Measurements from ENCODE around the gene SLC26A6.

SLC26A6 gene, protein sequence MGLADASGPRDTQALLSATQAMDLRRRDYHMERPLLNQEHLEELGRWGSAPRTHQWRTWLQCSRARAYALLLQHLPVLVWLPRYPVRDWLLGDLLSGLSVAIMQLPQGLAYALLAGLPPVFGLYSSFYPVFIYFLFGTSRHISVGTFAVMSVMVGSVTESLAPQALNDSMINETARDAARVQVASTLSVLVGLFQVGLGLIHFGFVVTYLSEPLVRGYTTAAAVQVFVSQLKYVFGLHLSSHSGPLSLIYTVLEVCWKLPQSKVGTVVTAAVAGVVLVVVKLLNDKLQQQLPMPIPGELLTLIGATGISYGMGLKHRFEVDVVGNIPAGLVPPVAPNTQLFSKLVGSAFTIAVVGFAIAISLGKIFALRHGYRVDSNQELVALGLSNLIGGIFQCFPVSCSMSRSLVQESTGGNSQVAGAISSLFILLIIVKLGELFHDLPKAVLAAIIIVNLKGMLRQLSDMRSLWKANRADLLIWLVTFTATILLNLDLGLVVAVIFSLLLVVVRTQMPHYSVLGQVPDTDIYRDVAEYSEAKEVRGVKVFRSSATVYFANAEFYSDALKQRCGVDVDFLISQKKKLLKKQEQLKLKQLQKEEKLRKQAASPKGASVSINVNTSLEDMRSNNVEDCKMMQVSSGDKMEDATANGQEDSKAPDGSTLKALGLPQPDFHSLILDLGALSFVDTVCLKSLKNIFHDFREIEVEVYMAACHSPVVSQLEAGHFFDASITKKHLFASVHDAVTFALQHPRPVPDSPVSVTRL

GRCh38 chr3:48635222-48636021 is at the start of gene SLC26A6:
SLC26A6 (minus strand) TSS chr3:48635461; CDS start chr3:48635393, 68 bp downstream.
- DNase-seq: peak; percentile 98

DNA sequence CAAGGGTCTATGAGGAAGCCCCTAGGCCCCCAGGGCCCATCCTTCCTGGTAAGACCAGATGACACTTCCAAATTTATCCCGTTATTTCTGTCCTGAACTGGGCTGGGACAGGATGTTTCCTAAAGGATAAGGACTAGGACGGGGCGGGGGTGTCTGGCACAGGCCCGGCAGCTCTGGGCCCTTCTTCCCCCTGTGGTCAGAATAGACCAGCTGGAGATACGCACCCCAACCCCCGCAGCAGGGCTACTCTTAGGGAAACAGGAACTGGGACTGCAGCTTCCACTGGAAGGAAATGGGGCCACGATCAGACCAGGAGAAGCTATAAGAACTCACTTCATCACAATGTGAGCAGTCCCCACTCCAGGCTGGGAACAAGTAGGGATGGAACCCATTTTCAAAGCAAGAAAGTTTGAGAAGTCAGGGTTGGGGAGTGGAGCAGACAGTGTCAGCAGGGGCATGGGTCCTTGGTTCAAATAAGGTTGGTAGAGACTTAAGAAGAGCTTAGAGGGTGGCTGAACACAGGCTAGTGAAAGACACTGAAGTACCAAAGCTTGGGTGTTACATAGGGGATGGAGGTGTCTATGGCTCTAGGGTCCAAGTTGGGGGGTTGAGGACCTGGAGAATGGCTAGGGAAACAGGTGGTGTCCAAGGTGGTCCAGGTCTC is 49.4 kb upstream of the SLC26A6 start:
- DNase-seq: no peak

DNA sequence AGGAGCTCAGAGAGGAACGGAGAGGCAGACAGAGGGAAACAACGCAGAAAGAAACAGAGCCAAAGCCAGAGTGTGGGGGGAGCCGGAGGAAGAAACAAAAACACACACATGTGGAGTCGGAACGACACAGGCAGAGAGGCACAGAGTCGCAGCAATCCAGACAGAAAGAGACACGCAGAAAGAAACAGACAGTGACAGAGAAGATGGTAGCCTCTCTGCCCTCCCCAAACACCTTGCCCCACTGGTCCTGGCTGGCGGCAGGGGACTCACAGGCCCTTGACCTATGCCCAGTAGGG is 48.7 kb upstream of the SLC26A6 start:
- no peak for DNase-seq

DNA sequence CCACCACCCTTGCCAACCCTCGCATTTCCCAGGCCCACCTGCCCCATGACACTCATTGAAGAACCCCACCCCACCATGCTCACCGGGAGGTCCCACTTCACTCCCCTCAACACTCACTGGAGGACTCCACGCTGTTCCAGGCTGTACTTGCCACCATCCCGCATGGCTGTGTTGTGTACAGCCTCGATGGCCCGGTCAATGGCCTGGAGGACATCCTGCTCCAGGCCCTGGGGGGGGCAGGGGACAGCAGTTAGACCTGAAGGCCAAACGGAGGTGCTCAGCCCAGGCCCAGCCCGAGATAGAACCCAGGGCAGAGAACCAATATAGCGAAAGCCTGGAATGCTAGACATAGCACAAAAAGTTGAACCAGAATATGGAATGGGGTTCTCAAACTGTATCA is 47.5 kb upstream of the SLC26A6 start:
- no peak for DNase-seq

- DNase-seq: no peak
These were observed 46.8 kb upstream of the SLC26A6 start for GRCh38 chr3:48681974-48682610.

GRCh38 chr3:48681541-48681880 is 46.2 kb upstream of the SLC26A6 start:
- DNase-seq: no peak

DNA sequence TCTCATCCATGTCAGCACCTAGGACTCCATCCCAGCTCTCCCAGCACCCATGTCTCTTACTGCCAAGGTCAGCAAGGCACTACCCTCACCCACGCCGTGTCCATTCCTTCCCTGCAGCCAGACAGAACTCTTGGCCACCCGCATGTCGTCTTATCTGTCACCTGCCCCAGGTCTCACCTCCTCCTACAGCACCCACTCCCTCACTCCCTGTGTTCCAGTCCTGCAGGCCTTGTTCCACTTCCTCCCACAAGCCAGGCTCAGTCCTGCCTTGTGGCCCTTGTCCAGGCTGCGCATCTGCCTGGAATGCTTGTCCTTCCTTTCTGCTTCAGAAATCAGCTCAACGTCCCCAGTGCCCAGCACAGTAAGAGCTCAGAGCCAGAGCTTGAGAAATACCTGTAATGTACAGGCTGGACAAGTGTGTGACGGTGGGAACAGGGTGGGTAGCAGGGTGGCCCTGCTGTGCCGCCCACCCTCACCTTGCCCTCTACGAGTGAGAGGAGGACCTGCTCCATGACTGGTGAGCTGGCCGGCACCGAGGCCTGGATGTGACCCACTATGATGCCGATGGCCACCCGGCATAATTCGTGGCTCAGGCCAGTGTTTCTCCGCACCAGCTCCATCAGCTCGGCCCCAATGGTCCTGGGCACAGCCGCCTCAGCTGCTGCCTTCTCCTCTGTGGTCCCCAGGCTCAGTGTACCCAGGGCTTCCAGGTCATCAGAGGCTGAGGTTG is 45.7 kb upstream of the SLC26A6 start:
- DNase-seq: no peak

- DNase-seq: no peak
These were observed 44.4 kb upstream of the SLC26A6 start for GRCh38 chr3:48679411-48680391.

GRCh38 chr3:48678566-48679380 is 43.5 kb upstream of the SLC26A6 start:
- no peak for DNase-seq

- no peak for DNase-seq
These were observed 42.8 kb upstream of the SLC26A6 start for GRCh38 chr3:48678056-48678455.

GRCh38 chr3:48674505-48674904 is 39.2 kb upstream of the SLC26A6 start:
- no peak for DNase-seq

DNA sequence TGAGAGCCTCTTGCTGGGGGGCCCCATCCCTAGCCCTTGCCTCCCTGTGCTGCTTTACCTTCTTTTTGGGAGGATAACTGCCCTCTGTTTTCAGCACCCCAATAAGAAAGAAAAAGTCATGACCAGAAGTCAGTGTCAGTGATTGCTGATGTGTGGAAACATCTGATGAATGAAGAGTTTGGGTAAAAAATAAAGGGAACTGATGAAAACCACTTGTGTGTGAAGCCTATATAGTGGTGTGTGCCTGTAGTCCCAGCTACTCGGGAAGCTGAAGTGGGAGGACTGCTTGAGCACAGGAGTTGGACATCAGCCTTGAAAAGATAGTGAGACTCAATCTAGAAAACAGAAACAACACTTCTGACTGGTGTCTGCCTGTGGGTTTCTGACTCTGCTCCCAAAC is 37.3 kb upstream of the SLC26A6 start:
- no peak for DNase-seq

DNA sequence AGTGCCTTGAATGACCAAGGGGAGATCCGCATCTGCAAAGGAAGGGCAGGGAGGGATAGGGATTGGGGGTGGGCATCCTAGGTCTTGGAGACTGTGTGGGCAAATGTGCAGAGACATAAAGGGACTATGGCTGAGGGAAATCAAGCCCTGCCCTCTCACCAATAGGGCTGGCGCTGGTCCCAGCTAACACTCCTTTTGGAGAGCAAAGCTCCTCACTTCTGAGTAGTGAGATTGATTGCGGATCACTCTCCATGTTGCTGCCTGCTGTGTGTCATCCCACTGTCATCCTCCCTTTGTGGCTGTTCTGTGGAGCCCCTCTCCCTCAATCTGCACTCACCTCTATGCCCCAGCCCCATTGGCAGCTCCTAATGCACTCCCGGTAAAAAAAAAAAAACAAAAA is 29.7 kb upstream of the SLC26A6 start:
- no peak for DNase-seq

GRCh38 chr3:48664313-48664644 is 29.0 kb upstream of the SLC26A6 start:
- DNase-seq: no peak

- DNase-seq: peak; percentile 96
These were observed 28.4 kb upstream of the SLC26A6 start for GRCh38 chr3:48663489-48664312.

DNA sequence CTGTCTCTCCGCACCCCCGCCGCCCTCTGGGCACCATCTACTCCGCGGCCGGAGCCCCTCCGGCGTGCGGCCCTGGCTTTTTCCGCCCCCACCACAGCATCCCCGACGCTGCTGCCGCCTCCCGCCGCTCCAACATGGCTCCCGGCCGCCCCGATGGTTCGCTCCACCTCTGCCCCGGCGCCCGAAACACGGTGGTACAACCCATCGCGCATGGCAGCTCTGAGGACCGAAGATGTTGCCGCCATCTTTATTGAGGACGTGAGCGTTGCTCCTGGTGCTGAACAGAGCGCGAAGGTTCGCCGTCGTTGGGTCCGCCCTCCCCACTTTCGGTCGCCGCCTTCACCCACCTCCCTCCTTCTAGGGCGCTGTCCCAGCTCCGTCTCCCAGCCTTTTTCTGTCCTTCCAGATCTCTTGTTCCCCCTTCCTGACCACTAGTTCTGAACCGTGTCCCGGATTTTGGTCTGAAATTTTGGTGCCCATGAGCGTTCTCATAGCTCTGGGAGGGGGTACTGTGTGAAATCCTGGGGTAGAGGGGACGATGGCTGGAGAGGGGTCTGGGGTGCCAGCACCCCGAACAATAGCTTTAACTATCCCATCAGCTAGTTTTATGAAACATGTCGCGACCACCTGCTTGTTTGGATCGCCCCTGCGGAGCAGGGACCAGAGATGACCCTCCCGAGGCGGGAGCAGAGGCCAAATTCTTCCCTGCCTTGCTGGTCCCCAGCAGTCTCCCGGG is 27.7 kb upstream of the SLC26A6 start, which contains the start of gene CELSR3:
CELSR3 (minus strand) TSS at position 134 of the 736 bp plus-strand sequence. CDS start 252 bp downstream, outside the sequence.
- DNase-seq: peak; percentile 75 to 77

GRCh38 chr3:48662145-48662752 is 27.0 kb upstream of the SLC26A6 start:
- DNase-seq: peak in 1 of 2 experiments; percentile 46

All from activated T-cell treated with anti-CD3 and anti-CD28 coated beads, Interleukin-2, amount 50 U/mL, for 48 hours (primary cell).